Lung microvascular endothelial cell (primary cell): ENCODE results near the gene DSE. TPM values are rescaled to one million over a fixed set of nuclear protein-coding genes. Genes with fewer than 3 reads are reported as not detected.
A peak's percentile ranks its signal among the peaks of the same experiment; 100 is the strongest.

Experiments used
- DNase-seq, 2 donors: peaks; one replicate each; pipeline versions ENCODE4 v3.0.0 to v3.0.0-alpha.2; 2010; ENCODE audit warnings: low read depth in 2 of 2
- total RNA-seq: library from RNA; depleted of rRNA; stranded (reverse); fragments of >200 nt; gene quantifications from 2 replicates; pipeline ENCODE4 v1.2.1, GENCODE V29; 2014

The DSE gene
- total RNA-seq, 1 donor from 2014 or later: 5.6 TPM

GRCh38 chr6:116472706-116473105 is 102.0 kb downstream of the DSE start:
- DNase-seq: no peak

GRCh38 chr6:116475141-116475540 is 104.4 kb downstream of the DSE start:
- no peak for DNase-seq

- DNase-seq: peak in 1 of 2 donors; percentile 10
These were observed 105.4 kb downstream of the DSE start for GRCh38 chr6:116476002-116476678.

GRCh38 chr6:116482780-116483179 is 112.0 kb downstream of the DSE start:
- no peak for DNase-seq

GRCh38 chr6:116483616-116484015 is 112.9 kb downstream of the DSE start:
- DNase-seq: no peak

GRCh38 chr6:116485559-116486184 is 114.9 kb downstream of the DSE start:
- no peak for DNase-seq

GRCh38 chr6:116491610-116492330 is 121.0 kb downstream of the DSE start:
- no peak for DNase-seq

GRCh38 chr6:116492331-116493067 is 121.8 kb downstream of the DSE start:
- no peak for DNase-seq

Other genes starting within 250 kb of the DSE start
- not detected in 2 replicates for gene COL10A1, start 244.8 kb upstream of the DSE start, total RNA-seq
- 5.9 and 6.7 TPM in 2 replicates for gene TSPYL4, start 116.9 kb upstream of the DSE start, total RNA-seq
- 51.9 and 61.9 TPM in 2 replicates for gene TSPYL1, start 91.0 kb upstream of the DSE start, total RNA-seq
- 1.1 and 2.6 TPM in 2 replicates for gene CALHM6, start 90.4 kb downstream of the DSE start, total RNA-seq
- 0.40 and 1.5 TPM in 2 replicates for gene CALHM5, start 140.7 kb downstream of the DSE start, total RNA-seq
- under 0.01 TPM in 1 of 2 replicates, not detected in the other for gene TRAPPC3L, start 174.7 kb downstream of the DSE start, total RNA-seq
- gene CALHM4, start 182.8 kb downstream of the DSE start, total RNA-seq: 0.22 TPM in 1 of 2 replicates, not detected in the other
- 17.0 and 19.2 TPM in 2 replicates for gene RWDD1, start 200.6 kb downstream of the DSE start, total RNA-seq
- gene RSPH4A, start 245.5 kb downstream of the DSE start, total RNA-seq: 0.60 and 0.65 TPM in 2 replicates